Measurements from ENCODE around the gene CREB3. TPM values are rescaled to one million over a fixed set of nuclear protein-coding genes. Genes with fewer than 3 reads are reported as not detected.

Gene CREB3
- total RNA-seq, 1 experiment from 2014 or later: 34.8 TPM

DNA sequence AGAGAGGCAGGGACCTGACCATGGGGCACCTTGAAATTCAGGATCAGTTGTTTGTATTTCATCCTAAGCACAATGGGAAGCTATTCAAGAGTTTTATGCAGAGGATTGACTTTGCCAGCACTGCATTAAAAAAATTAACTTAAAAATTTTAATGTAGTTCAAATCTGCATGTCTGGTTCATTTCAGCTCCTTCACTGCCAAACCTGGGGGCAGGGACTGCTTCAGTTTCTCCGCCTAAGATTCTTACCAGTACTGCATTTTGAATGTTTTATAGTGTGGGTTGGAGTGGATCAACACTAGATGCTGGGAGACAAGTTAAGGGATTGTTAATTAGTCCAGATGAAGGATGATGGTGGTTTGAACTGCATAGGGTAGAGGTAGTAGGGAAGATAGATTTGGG lies 37.3 kb downstream of the CREB3 start:
- intact Hi-C loops (cut with micrococcal nuclease): loop anchor here (10.0 kb wide), 1 partner anchor 55 kb away; the partner anchor contains the start of genes FAM221B and TMEM8B
- CTCF ChIA-PET: no interaction called here
- H3K9me2 ChIP-seq (replicated peaks; ENCODE audit: low read length): no peaks in the 10 kb centered on the region
- H2AFZ ChIP-seq (ENCODE audit: low read length): no peak overlapping the region
- no TSS peak for BruUV-seq (replicated peaks)
- no peaks in the 10 kb centered on the region for H3K36me3 ChIP-seq (ENCODE audit: low read depth, low read length)
- no peaks in the 10 kb centered on the region for H3K27me3 ChIP-seq (ENCODE audit: low read length)
- H3K4me2 ChIP-seq (ENCODE audit: low read length): no peak overlapping the region
- H3K4me1 ChIP-seq (ENCODE audit: insufficient read depth, low read length): peaks cover 33% of the 10 kb centered on the region
- H3K9ac ChIP-seq (ENCODE audit: low read length): no peak overlapping the region
- POLR2A ChIA-PET (ENCODE audit: unreplicated experiment): no interaction called here
- no peak overlapping the region for H3K27ac ChIP-seq (ENCODE audit: low read length)
- H4K20me1 ChIP-seq (ENCODE audit: low read length): no peaks in the 10 kb centered on the region
- TF ChIP-seq, protein P1, sequence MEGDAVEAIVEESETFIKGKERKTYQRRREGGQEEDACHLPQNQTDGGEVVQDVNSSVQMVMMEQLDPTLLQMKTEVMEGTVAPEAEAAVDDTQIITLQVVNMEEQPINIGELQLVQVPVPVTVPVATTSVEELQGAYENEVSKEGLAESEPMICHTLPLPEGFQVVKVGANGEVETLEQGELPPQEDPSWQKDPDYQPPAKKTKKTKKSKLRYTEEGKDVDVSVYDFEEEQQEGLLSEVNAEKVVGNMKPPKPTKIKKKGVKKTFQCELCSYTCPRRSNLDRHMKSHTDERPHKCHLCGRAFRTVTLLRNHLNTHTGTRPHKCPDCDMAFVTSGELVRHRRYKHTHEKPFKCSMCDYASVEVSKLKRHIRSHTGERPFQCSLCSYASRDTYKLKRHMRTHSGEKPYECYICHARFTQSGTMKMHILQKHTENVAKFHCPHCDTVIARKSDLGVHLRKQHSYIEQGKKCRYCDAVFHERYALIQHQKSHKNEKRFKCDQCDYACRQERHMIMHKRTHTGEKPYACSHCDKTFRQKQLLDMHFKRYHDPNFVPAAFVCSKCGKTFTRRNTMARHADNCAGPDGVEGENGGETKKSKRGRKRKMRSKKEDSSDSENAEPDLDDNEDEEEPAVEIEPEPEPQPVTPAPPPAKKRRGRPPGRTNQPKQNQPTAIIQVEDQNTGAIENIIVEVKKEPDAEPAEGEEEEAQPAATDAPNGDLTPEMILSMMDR (conservative IDR thresholded peaks at IDR 0.05; ENCODE audit: low read depth, low read length): no peak
- TF ChIP-seq EZH2 (IDR thresholded peaks at IDR 0.05; ENCODE audit: low read length, unreplicated experiment): no peak
- no peak for TF ChIP-seq EZH2phosphoT487 (IDR thresholded peaks at IDR 0.05; ENCODE audit: borderline replicate concordance, low read length)
- no peaks in the 10 kb centered on the region for H3K79me2 ChIP-seq (ENCODE audit: low read length)
- ATAC-seq: no peak
- DNase-seq: no peak
- H3F3A ChIP-seq (ENCODE audit: low read length, unreplicated experiment): peaks cover 5% of the 10 kb centered on the region
- no peak overlapping the region for H3K4me3 ChIP-seq (ENCODE audit: low read length)
- no peaks in the 10 kb centered on the region for H3K9me3 ChIP-seq (ENCODE audit: low read length)

- Histone ChIP-seq H4K20me1 (ENCODE audit: low read length) (no peaks in the 10 kb centered on the region), H3K9me3 (ENCODE audit: low read length) (no peaks in the 10 kb centered on the region), H3K4me2 (ENCODE audit: low read length) (peak overlapping the region; percentile 58), H3K4me1 (ENCODE audit: insufficient read depth, low read length) (peaks cover 37% of the 10 kb centered on the region), H2AFZ (ENCODE audit: low read length) (0 out of 2 replicates have a peak overlapping the region, but pooled peaks have one; percentile 29), H3K9ac (ENCODE audit: low read length) (no peak overlapping the region), H3K27ac (ENCODE audit: low read length) (peak overlapping the region; percentile 64), H3F3A (ENCODE audit: low read length, unreplicated experiment) (peaks cover 5% of the 10 kb centered on the region), H3K9me2 (replicated peaks; ENCODE audit: low read length) (no peaks in the 10 kb centered on the region), H3K36me3 (ENCODE audit: low read depth, low read length) (no peaks in the 10 kb centered on the region), H3K27me3 (ENCODE audit: low read length) (no peaks in the 10 kb centered on the region), H3K79me2 (ENCODE audit: low read length) (no peaks in the 10 kb centered on the region), H3K4me3 (ENCODE audit: low read length) (peak overlapping the region; percentile 22; the same call in 1 of the 2 replicates)
- CTCF ChIA-PET: interaction anchor here (0.6 to 1.7 kb wide), 2 partner anchors 10 to 22 kb away, joined by 6 to 7 read pairs; partner anchors contain the start of genes GBA2 and RGP1
- DNase-seq (peak; percentile 35), ATAC-seq (peak; percentile 79)
- intact Hi-C loops (cut with micrococcal nuclease): loop anchor here (1.0 to 10.0 kb wide), 2 partner anchors 14 to 54 kb away; partner anchors contain the start of genes FAM221B and TMEM8B
- TF ChIP-seq, protein P1 (conservative IDR thresholded peaks at IDR 0.05; ENCODE audit: low read depth, low read length): no peak
- TF ChIP-seq EZH2phosphoT487 (IDR thresholded peaks at IDR 0.05; ENCODE audit: borderline replicate concordance, low read length) (no peak), EZH2 (IDR thresholded peaks at IDR 0.05; ENCODE audit: low read length, unreplicated experiment) (no peak)
- BruUV-seq (replicated peaks): TSS peak; percentile 87
- POLR2A ChIA-PET (ENCODE audit: unreplicated experiment): interaction anchor here (0.6 to 0.9 kb wide), 2 partner anchors 101 to 113 kb away, joined by 3 read pairs; partner anchors contain the start of gene RMRP
These were observed 38.6 kb downstream of the CREB3 start for GRCh38 chr9:35771075-35771433.

GRCh38 chr9:35771534-35771933 lies 39.1 kb downstream of the CREB3 start:
- BruUV-seq (replicated peaks): no TSS peak
- Histone ChIP-seq H3K4me2 (ENCODE audit: low read length) (peak overlapping the region; percentile 58), H3K9me2 (replicated peaks; ENCODE audit: low read length) (no peaks in the 10 kb centered on the region), H3K4me1 (ENCODE audit: insufficient read depth, low read length) (peaks cover 37% of the 10 kb centered on the region), H4K20me1 (ENCODE audit: low read length) (no peaks in the 10 kb centered on the region), H3K36me3 (ENCODE audit: low read depth, low read length) (no peaks in the 10 kb centered on the region), H3K4me3 (ENCODE audit: low read length) (peak overlapping the region; percentile 22; the same call in 1 of the 2 replicates), H3K27me3 (ENCODE audit: low read length) (no peaks in the 10 kb centered on the region), H2AFZ (ENCODE audit: low read length) (0 out of 2 replicates have a peak overlapping the region, but pooled peaks have one; percentile 29), H3K79me2 (ENCODE audit: low read length) (no peaks in the 10 kb centered on the region), H3K9ac (ENCODE audit: low read length) (no peak overlapping the region), H3K9me3 (ENCODE audit: low read length) (no peaks in the 10 kb centered on the region), H3K27ac (ENCODE audit: low read length) (peak overlapping the region; percentile 64), H3F3A (ENCODE audit: low read length, unreplicated experiment) (peaks cover 5% of the 10 kb centered on the region)
- TF ChIP-seq, protein P1 (conservative IDR thresholded peaks at IDR 0.05; ENCODE audit: low read depth, low read length): no peak
- TF ChIP-seq EZH2phosphoT487 (IDR thresholded peaks at IDR 0.05; ENCODE audit: borderline replicate concordance, low read length) (no peak), EZH2 (IDR thresholded peaks at IDR 0.05; ENCODE audit: low read length, unreplicated experiment) (no peak)
- ChIA-PET POLR2A (ENCODE audit: unreplicated experiment) (interaction anchor here (0.6 to 0.9 kb wide), 2 partner anchors 101 to 114 kb away, joined by 3 read pairs; partner anchors contain the start of gene RMRP), CTCF (interaction anchor here (0.5 to 1.7 kb wide), 2 partner anchors 19 to 22 kb away, joined by 3 to 6 read pairs; partner anchors contain the start of genes GBA2 and RGP1)
- intact Hi-C loops (cut with micrococcal nuclease): loop anchor here (1.0 to 10.0 kb wide), 2 partner anchors 14 to 53 kb away; partner anchors contain the start of genes FAM221B and TMEM8B
- peak; percentile 69 for DNase-seq
- peak; percentile 64 for ATAC-seq
